BJ (cell line): ENCODE data around the gene PDXK. TPM values are rescaled to one million over a fixed set of nuclear protein-coding genes. Genes with fewer than 3 reads are reported as not detected.

Experiments
- CTCF ChIA-PET: fragments of 350-600 bp; formaldehyde crosslinking; extraction: SDS; loops from one replicate; lab custom pipeline; 2021; ENCODE audit warnings: antibody characterized with exemption, inconsistent platforms; lab: Yijun Ruan, JAX
- POLR2A ChIA-PET: fragments of 300-600 bp; sonication (Branson Sonifier 250); formaldehyde crosslinking; extraction: SDS; loops from one replicate; lab custom pipeline; 2021; ENCODE audit warnings: antibody characterized with exemption; lab: Charles Lee
- DNase-seq: peaks from one replicate; pipeline ENCODE4 v3.0.0-alpha.2; 2011; ENCODE audit warnings: low read depth
- H3K27me3 ChIP-seq: 2 replicates; pipeline ENCODE4 v1.6.0; 2011; ENCODE audit warnings: low read length; ENCODE audit not compliant: control insufficient read depth, insufficient read depth
- H3K36me3 ChIP-seq: 2 replicates; pipeline ENCODE4 v1.5.1; 2011; ENCODE audit warnings: low read length; ENCODE audit not compliant: control insufficient read depth, insufficient read depth
- H3K4me3 ChIP-seq: 2 replicates; pipeline ENCODE4 v1.5.1; 2011; ENCODE audit warnings: low read depth, mild to moderate bottlenecking, control low read depth, low read length
- CTCF ChIP-seq: IDR thresholded peaks from 2 replicates; pipeline ENCODE4 v1.5.1; 2011; ENCODE audit warnings: low read depth, mild to moderate bottlenecking, control low read depth, inconsistent platforms, low read length, moderate library complexity; ENCODE audit not compliant: insufficient read depth
- polyA plus RNA-seq: library from polyadenylated mRNA; depleted of rRNA; stranded (reverse); fragments of >200 nt; gene quantifications from 2 replicates; pipeline ENCODE4 v1.2.3, GENCODE V29; 2011

The PDXK gene
- polyA plus RNA-seq, 1 experiment, result 192 TPM

GRCh38 chr21:43763901-43764523 lies 45.1 kb downstream of the PDXK start:
- no peak for TF ChIP-seq CTCF
- POLR2A ChIA-PET, result no interaction called here
- Histone ChIP-seq H3K4me3 (no peak overlapping the region), H3K36me3 (peaks cover 23% of the 10 kb centered on the region), H3K27me3 (no peaks in the 10 kb centered on the region)
- CTCF ChIA-PET, result no interaction called here
- no peak for DNase-seq

- Histone ChIP-seq H3K27me3 (no peaks in the 10 kb centered on the region), H3K4me3 (no peak overlapping the region), H3K36me3 (peaks cover 17% of the 10 kb centered on the region)
- POLR2A ChIA-PET, result no interaction called here
- no peak for TF ChIP-seq CTCF
- DNase-seq, result no peak
- CTCF ChIA-PET, result no interaction called here
These were observed 45.9 kb downstream of the PDXK start for GRCh38 chr21:43764576-43765495.

GRCh38 chr21:43766734-43767497 lies 48.0 kb downstream of the PDXK start:
- Histone ChIP-seq H3K4me3 (no peak overlapping the region), H3K36me3 (peaks cover 8% of the 10 kb centered on the region), H3K27me3 (no peaks in the 10 kb centered on the region)
- DNase-seq, result no peak
- POLR2A ChIA-PET, result no interaction called here
- CTCF ChIA-PET, result no interaction called here
- TF ChIP-seq CTCF, result no peak

- POLR2A ChIA-PET, result interaction anchor here (0.6 kb wide), 1 partner anchor 1899 kb away, joined by 8 read pairs; no protein-coding TSS in a partner anchor
- Histone ChIP-seq H3K27me3 (no peaks in the 10 kb centered on the region), H3K4me3 (no peak overlapping the region), H3K36me3 (peaks cover 3% of the 10 kb centered on the region)
- TF ChIP-seq CTCF, result no peak
- no peak for DNase-seq
- CTCF ChIA-PET, result no interaction called here
These were observed 48.6 kb downstream of the PDXK start for GRCh38 chr21:43767498-43767983.
